Measurements from ENCODE around the gene PCBP3. TPM values are rescaled to one million over a fixed set of nuclear protein-coding genes. Genes with fewer than 3 reads are reported as not detected.

PCBP3 gene
- total RNA-seq, 1 donor, result 1.1 TPM

GRCh38 chr21:45825219-45825618 is 181.7 kb downstream of the PCBP3 start:
- Histone ChIP-seq H3K4me3 (ENCODE audit: insufficient read depth, low read length) (no peak overlapping the region), H2AFZ (ENCODE audit: low read length) (no peak overlapping the region), H3K27ac (ENCODE audit: low read depth, low read length) (no peak overlapping the region), H3K9me3 (ENCODE audit: low read depth, low read length) (no peaks in the 10 kb centered on the region), H3K79me2 (ENCODE audit: insufficient read depth, low read length) (no peaks in the 10 kb centered on the region), H3K4me1 (ENCODE audit: insufficient read depth, low read length) (peaks cover under 1% of the 10 kb centered on the region), H3K36me3 (ENCODE audit: insufficient read depth, low read length) (no peaks in the 10 kb centered on the region), H3K4me2 (ENCODE audit: insufficient read depth, low read length) (no peak overlapping the region), H3K27me3 (ENCODE audit: insufficient read depth, low read length) (peaks cover 27% of the 10 kb centered on the region), H4K20me1 (ENCODE audit: insufficient read depth, low read length) (no peaks in the 10 kb centered on the region)
- DNase-seq (ENCODE audit: insufficient read length, low spot score, missing footprints), result no peak
- TF ChIP-seq, protein P1, sequence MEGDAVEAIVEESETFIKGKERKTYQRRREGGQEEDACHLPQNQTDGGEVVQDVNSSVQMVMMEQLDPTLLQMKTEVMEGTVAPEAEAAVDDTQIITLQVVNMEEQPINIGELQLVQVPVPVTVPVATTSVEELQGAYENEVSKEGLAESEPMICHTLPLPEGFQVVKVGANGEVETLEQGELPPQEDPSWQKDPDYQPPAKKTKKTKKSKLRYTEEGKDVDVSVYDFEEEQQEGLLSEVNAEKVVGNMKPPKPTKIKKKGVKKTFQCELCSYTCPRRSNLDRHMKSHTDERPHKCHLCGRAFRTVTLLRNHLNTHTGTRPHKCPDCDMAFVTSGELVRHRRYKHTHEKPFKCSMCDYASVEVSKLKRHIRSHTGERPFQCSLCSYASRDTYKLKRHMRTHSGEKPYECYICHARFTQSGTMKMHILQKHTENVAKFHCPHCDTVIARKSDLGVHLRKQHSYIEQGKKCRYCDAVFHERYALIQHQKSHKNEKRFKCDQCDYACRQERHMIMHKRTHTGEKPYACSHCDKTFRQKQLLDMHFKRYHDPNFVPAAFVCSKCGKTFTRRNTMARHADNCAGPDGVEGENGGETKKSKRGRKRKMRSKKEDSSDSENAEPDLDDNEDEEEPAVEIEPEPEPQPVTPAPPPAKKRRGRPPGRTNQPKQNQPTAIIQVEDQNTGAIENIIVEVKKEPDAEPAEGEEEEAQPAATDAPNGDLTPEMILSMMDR (IDR thresholded peaks at IDR 0.05; ENCODE audit: extremely low read depth, low read depth, low read length), result no peak

DNA sequence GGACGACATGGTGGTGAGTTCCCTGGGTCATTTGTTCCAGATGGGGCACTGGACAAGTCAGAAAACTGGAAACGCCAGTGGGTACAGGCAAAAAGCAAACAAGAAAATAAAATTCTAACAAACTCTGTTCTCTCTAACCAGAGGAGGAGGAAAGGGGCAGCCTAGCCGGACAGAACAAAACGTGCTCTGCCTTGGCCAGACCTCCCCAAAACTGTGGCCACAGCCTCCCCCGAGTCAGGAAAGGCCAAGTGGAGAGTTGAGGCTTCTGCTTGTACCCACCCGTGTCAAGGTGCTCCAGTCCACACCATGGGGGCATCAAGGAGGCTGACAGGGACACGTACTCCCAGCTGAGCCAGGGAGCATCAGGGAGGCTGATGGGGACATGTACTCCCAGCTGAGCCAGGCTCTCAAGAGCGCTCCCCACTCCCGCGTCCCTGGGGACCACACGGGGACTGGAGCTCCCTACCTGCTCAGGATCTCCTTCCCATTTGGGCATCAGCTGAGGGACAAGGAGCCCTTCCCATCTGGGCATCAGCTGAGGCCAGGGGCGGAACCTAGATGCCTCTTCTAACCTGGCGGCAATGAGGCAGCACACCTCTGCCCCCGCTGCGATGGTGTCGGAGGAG is 183.3 kb downstream of the PCBP3 start:
- no peaks in the 10 kb centered on the region for H3K9me3 ChIP-seq (ENCODE audit: low read depth, low read length)
- TF ChIP-seq, protein P1 (IDR thresholded peaks at IDR 0.05; ENCODE audit: extremely low read depth, low read depth, low read length), result no peak
- no peak overlapping the region for H3K27ac ChIP-seq (ENCODE audit: low read depth, low read length)
- no peak for DNase-seq (ENCODE audit: insufficient read length, low spot score, missing footprints)
- H4K20me1 ChIP-seq (ENCODE audit: insufficient read depth, low read length), result no peaks in the 10 kb centered on the region
- no peak overlapping the region for H3K4me3 ChIP-seq (ENCODE audit: insufficient read depth, low read length)
- H3K36me3 ChIP-seq (ENCODE audit: insufficient read depth, low read length), result no peaks in the 10 kb centered on the region
- no peaks in the 10 kb centered on the region for H3K4me1 ChIP-seq (ENCODE audit: insufficient read depth, low read length)
- H3K4me2 ChIP-seq (ENCODE audit: insufficient read depth, low read length), result no peak overlapping the region
- no peak overlapping the region for H2AFZ ChIP-seq (ENCODE audit: low read length)
- no peaks in the 10 kb centered on the region for H3K79me2 ChIP-seq (ENCODE audit: insufficient read depth, low read length)
- peaks cover 27% of the 10 kb centered on the region for H3K27me3 ChIP-seq (ENCODE audit: insufficient read depth, low read length)

GRCh38 chr21:45827302-45827692 is 183.8 kb downstream of the PCBP3 start:
- peaks cover 27% of the 10 kb centered on the region for H3K27me3 ChIP-seq (ENCODE audit: insufficient read depth, low read length)

DNA sequence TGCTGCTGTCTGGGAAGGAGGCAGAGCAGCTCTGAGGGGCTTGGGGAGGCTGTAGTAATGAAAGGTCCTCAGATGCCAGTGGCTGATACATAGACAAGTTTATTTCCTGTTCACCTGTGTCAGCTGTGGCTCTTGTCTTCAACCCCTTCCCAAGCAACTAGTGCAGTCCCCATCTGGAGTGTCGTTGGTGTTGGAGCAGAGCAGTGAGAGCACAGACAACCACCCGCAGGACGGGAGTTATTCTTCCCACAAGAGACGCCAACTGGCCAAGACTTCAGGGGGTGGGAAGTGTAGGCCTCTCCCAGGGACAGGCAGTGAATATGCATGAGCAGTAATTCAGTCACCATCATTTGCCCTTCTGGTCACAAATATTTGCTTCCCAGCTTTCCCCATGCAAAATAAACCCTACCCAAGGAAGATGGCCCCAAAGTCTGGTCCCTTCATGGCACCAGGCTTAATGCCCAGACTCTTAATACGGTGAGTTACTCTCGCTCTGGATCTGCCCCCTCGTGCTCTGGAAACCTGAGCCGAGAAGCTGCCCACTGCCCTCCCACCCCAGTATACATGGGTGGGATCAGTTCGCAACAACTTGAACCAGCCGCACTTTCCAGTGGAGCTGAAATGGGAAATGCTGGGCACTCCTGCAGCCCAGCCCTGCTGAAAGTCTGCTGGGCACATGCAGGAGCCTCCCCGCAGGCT is 184.5 kb downstream of the PCBP3 start:
- Histone ChIP-seq H3K4me3 (ENCODE audit: insufficient read depth, low read length) (no peak overlapping the region), H3K9me3 (ENCODE audit: low read depth, low read length) (no peaks in the 10 kb centered on the region), H2AFZ (ENCODE audit: low read length) (no peak overlapping the region), H3K4me2 (ENCODE audit: insufficient read depth, low read length) (no peak overlapping the region), H3K4me1 (ENCODE audit: insufficient read depth, low read length) (no peaks in the 10 kb centered on the region), H3K27ac (ENCODE audit: low read depth, low read length) (no peak overlapping the region), H3K36me3 (ENCODE audit: insufficient read depth, low read length) (no peaks in the 10 kb centered on the region), H4K20me1 (ENCODE audit: insufficient read depth, low read length) (no peaks in the 10 kb centered on the region), H3K27me3 (ENCODE audit: insufficient read depth, low read length) (peaks cover 24% of the 10 kb centered on the region), H3K79me2 (ENCODE audit: insufficient read depth, low read length) (no peaks in the 10 kb centered on the region)
- TF ChIP-seq, protein P1 (IDR thresholded peaks at IDR 0.05; ENCODE audit: extremely low read depth, low read depth, low read length), result no peak
- DNase-seq (ENCODE audit: insufficient read length, low spot score, missing footprints), result no peak

More at GRCh38 chr21:45827302-45827692, 183.8 kb downstream of the PCBP3 start:
- no peak overlapping the region for H3K4me2 ChIP-seq (ENCODE audit: insufficient read depth, low read length)
- no peak for DNase-seq (ENCODE audit: insufficient read length, low spot score, missing footprints)
- H3K79me2 ChIP-seq (ENCODE audit: insufficient read depth, low read length), result no peaks in the 10 kb centered on the region
- H3K36me3 ChIP-seq (ENCODE audit: insufficient read depth, low read length), result no peaks in the 10 kb centered on the region
- TF ChIP-seq, protein P1 (IDR thresholded peaks at IDR 0.05; ENCODE audit: extremely low read depth, low read depth, low read length), result no peak
- no peak overlapping the region for H2AFZ ChIP-seq (ENCODE audit: low read length)
- H3K4me1 ChIP-seq (ENCODE audit: insufficient read depth, low read length), result no peaks in the 10 kb centered on the region
- H3K9me3 ChIP-seq (ENCODE audit: low read depth, low read length), result no peaks in the 10 kb centered on the region
- H4K20me1 ChIP-seq (ENCODE audit: insufficient read depth, low read length), result no peaks in the 10 kb centered on the region
- no peak overlapping the region for H3K4me3 ChIP-seq (ENCODE audit: insufficient read depth, low read length)
- no peak overlapping the region for H3K27ac ChIP-seq (ENCODE audit: low read depth, low read length)
